ENCODE results near the gene DHPS. TPM values are rescaled to one million over a fixed set of nuclear protein-coding genes. Genes with fewer than 3 reads are reported as not detected.
"Not testable (repeated sequence)": the region's sequence is repeated elsewhere in the genome, so short reads cannot be mapped to it uniquely, and the experiment has no call there.

DHPS gene
- total RNA-seq, 6 donors from 2014 or later: 71.6 to 190 (median 94.3) TPM

DNA sequence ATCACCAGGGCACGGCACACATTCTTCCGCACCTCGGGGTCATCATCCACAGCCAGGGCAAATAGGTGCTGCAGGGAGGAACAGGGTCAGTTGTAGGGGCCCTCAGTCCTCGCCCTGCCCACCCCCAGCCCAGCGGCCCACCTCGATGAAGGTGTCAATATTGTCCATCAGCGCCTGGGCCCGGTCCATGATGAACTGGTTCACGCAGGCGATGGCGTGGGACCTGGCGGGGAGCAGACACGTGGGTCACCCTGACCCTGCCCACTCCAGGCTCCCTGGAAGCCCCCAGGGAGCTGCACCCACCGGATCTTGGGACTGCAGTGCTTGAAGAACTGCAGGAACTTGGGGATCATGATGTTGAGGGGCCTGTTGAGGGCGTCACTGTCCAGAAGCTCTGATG is 33.4 kb upstream of the DHPS start:
- ATAC-seq (ENCODE audit: low FRiP score in 2 of 2) (no peak), DNase-seq (no peak)
- Histone ChIP-seq H3K9me3 (no peaks in the 10 kb centered on the region), H3K27me3 (no peaks in the 10 kb centered on the region), H3K4me3 (no peak overlapping the region), H3K4me1 (peaks cover under 1 to 2% (median 1%) of the 10 kb centered on the region in 4 donors), H3K27ac (no peak overlapping the region), H3K36me3 (peaks cover 27 to 82% (median 68%) of the 10 kb centered on the region in 4 donors)
- WGBS, 2 donors: 94 to 97% methylated on average over 6 to 15 of the region's 15 CpGs
- TF ChIP-seq POLR2AphosphoS5 (IDR thresholded peaks at IDR 0.05) (no peak), EP300 (IDR thresholded peaks at IDR 0.05) (no peak), POLR2A (IDR thresholded peaks at IDR 0.05) (no peak)
- TF ChIP-seq, protein P1, sequence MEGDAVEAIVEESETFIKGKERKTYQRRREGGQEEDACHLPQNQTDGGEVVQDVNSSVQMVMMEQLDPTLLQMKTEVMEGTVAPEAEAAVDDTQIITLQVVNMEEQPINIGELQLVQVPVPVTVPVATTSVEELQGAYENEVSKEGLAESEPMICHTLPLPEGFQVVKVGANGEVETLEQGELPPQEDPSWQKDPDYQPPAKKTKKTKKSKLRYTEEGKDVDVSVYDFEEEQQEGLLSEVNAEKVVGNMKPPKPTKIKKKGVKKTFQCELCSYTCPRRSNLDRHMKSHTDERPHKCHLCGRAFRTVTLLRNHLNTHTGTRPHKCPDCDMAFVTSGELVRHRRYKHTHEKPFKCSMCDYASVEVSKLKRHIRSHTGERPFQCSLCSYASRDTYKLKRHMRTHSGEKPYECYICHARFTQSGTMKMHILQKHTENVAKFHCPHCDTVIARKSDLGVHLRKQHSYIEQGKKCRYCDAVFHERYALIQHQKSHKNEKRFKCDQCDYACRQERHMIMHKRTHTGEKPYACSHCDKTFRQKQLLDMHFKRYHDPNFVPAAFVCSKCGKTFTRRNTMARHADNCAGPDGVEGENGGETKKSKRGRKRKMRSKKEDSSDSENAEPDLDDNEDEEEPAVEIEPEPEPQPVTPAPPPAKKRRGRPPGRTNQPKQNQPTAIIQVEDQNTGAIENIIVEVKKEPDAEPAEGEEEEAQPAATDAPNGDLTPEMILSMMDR (IDR thresholded peaks at IDR 0.05): no peak

DNA sequence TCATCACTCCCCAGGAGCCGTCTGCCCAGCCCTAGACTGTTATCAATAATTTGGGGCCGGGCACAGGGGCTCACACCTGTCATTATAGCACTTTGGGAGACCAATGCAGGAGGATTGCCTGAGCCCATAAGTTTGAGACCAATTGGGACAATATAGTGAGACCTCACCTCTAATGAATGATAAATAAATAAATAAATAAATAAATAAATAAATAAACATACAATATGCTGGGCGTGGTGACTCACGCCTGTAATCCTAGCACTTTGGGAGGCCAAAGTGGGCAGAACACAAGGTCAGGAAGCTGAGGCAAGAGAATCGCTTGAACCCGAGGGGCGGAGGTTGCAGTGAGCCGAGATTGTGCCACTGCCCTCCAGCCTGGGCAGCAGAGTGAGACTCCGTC is 31.6 kb upstream of the DHPS start:
- H3K4me3 ChIP-seq; DNase-seq; ATAC-seq (ENCODE audit: low FRiP score in 2 of 2); H3K27ac ChIP-seq; H3K9me3 ChIP-seq; H3K27me3 ChIP-seq; H3K4me1 ChIP-seq: not testable (repeated sequence)
- WGBS, 2 donors: 96 to 98% methylated on average over 9 of the region's 9 CpGs
- peaks cover 36 to 93% (median 78%) of the 10 kb centered on the region in 4 donors for H3K36me3 ChIP-seq

DNA sequence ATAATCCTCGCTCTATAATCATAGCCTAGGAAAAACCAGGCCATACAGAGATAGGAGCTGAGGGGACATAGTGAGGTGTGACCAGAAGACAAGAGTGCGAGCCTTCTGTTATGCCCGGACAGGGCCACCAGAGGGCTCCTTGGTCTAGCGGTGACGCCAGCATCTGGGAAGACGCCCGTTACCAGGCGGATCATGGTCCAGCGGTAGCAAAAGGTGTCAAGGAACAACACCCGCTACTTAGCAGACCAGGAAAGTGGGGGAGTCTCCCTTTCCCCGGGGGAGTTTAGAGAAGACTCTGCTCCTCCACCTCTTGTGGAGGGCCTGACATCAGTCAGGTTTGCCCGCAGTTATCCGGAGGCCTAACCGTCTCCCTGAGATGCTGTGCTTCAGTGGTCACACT is 30.4 kb upstream of the DHPS start:
- not testable (repeated sequence) for H3K27ac ChIP-seq; H3K27me3 ChIP-seq; H3K4me1 ChIP-seq; H3K9me3 ChIP-seq; ATAC-seq (ENCODE audit: low FRiP score in 2 of 2); H3K4me3 ChIP-seq
- 61 to 91% methylated on average over 3 to 11 of the region's 14 CpGs for WGBS, 2 donors
- peaks cover 39 to 96% (median 77%) of the 10 kb centered on the region in 4 donors for H3K36me3 ChIP-seq
- TF ChIP-seq, protein P1 (IDR thresholded peaks at IDR 0.05): peak; percentile 15 to 57 (median 34)
- DNase-seq: peak in 1 of 2 donors; percentile 44

DNA sequence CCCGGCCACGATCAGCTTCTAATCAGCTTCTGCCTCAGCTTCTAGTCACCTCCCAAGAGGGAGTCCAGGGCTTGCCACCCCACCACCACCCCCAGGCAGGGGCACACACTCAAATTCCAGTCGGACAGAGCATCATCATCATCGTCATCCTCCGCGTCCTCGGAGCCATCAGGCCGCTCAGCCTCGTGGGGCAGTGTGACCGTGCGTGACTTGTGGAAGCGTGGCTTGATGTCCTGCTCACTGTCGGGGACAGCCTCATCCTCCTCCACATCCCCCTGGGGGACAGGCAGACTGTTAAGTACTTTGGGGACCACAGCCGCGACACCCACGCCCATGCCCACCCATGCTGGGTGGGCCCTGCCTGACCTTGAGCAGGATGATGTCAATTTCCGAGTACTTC is 29.5 kb upstream of the DHPS start:
- H3K27me3 ChIP-seq: no peaks in the 10 kb centered on the region
- no peak overlapping the region for H3K27ac ChIP-seq
- TF ChIP-seq POLR2A (IDR thresholded peaks at IDR 0.05): no peak
- TF ChIP-seq EP300 (IDR thresholded peaks at IDR 0.05): no peak
- no peak for TF ChIP-seq POLR2AphosphoS5 (IDR thresholded peaks at IDR 0.05)
- TF ChIP-seq, protein P1 (IDR thresholded peaks at IDR 0.05): no peak
- DNase-seq: no peak
- ATAC-seq (ENCODE audit: low FRiP score in 2 of 2): no peak
- no peaks in the 10 kb centered on the region for H3K9me3 ChIP-seq
- H3K4me3 ChIP-seq: no peak overlapping the region
- no peaks in the 10 kb centered on the region for H3K4me1 ChIP-seq
- H3K36me3 ChIP-seq: peaks cover 38 to 97% (median 79%) of the 10 kb centered on the region in 4 donors
- 96% methylated on average over 17 of the region's 17 CpGs; no CpG with 5 or more reads in 1 of the 2 donors for WGBS, 2 donors

DNA sequence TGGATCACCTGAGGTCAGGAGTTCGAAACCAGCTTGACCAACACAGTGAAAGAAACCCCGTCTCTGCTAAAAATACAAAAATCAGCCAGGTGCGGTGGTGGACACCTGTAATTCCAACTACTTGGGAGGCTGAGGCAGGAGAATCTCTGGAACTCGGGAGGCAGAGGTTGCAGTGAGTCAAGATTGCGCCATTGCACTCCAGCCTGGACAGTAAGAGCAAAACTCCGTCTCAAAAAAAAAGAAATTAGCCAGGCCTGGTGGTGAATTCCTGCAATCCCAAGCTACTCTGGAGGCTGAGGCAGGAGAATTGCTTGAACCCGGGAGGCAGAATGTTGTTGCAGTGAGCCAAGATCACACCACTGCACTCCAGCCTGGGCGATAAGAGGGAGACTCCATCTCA is 27.0 kb upstream of the DHPS start:
- 94 to 97% methylated on average over 8 of the region's 8 CpGs for WGBS, 2 donors
- H3K4me1 ChIP-seq: no peaks in the 10 kb centered on the region
- TF ChIP-seq POLR2AphosphoS5 (IDR thresholded peaks at IDR 0.05) (no peak), EP300 (IDR thresholded peaks at IDR 0.05) (no peak), POLR2A (IDR thresholded peaks at IDR 0.05) (no peak)
- TF ChIP-seq, protein P1 (IDR thresholded peaks at IDR 0.05): no peak
- no peak overlapping the region for H3K4me3 ChIP-seq
- no peak overlapping the region for H3K27ac ChIP-seq
- peaks cover 50 to 97% (median 80%) of the 10 kb centered on the region in 4 donors for H3K36me3 ChIP-seq
- ATAC-seq (ENCODE audit: low FRiP score in 2 of 2) (no peak), DNase-seq (no peak)
- no peaks in the 10 kb centered on the region for H3K9me3 ChIP-seq
- no peaks in the 10 kb centered on the region for H3K27me3 ChIP-seq
